Stimulated activated CD8-positive, alpha-beta memory T cell treated with anti-CD3 and anti-CD28 coated beads, Interleukin-4, amount 100 ng/mL, for 48 hours (primary cell): ENCODE data around the gene ARHGAP5.

Experiments used
- DNase-seq: peaks from one replicate; pipeline ENCODE4 v3.0.0-alpha.2; 2020

Gene ARHGAP5

GRCh38 chr14:32190673-32191072, 113.6 kb downstream of the ARHGAP5 start:
- DNase-seq: no peak

- no peak for DNase-seq
These were observed 115.7 kb downstream of the ARHGAP5 start for GRCh38 chr14:32192712-32193373.

- no peak for DNase-seq
These were observed 116.4 kb downstream of the ARHGAP5 start for GRCh38 chr14:32193532-32193931.

- no peak for DNase-seq
These were observed 118.5 kb downstream of the ARHGAP5 start for GRCh38 chr14:32195636-32196035.

- DNase-seq: no peak
These were observed 120.8 kb downstream of the ARHGAP5 start for GRCh38 chr14:32197919-32198318.

GRCh38 chr14:32200368-32201192, 123.5 kb downstream of the ARHGAP5 start:
- DNase-seq: no peak

GRCh38 chr14:32201193-32201815, 124.2 kb downstream of the ARHGAP5 start:
- DNase-seq: peak; percentile 86

GRCh38 chr14:32201816-32202490, 124.8 kb downstream of the ARHGAP5 start, which contains the start of gene RNU6-7:
RNU6-7 (plus strand) TSS chr14:32202045.
- DNase-seq: peak; percentile 47

GRCh38 chr14:32202491-32202997, 125.4 kb downstream of the ARHGAP5 start:
- DNase-seq: no peak

GRCh38 chr14:32202998-32203882, 126.1 kb downstream of the ARHGAP5 start, which contains the start of gene RNU6-8:
RNU6-8 (minus strand) TSS chr14:32203269.
- peak; percentile 88 for DNase-seq

GRCh38 chr14:32203928-32204357, 126.8 kb downstream of the ARHGAP5 start:
- no peak for DNase-seq

GRCh38 chr14:32205554-32205953, 128.4 kb downstream of the ARHGAP5 start:
- DNase-seq: no peak

- no peak for DNase-seq
These were observed 128.9 kb downstream of the ARHGAP5 start for GRCh38 chr14:32205984-32206383.

- no peak for DNase-seq
These were observed 129.4 kb downstream of the ARHGAP5 start for GRCh38 chr14:32206552-32206951.

GRCh38 chr14:32208490-32208889, 131.4 kb downstream of the ARHGAP5 start:
- DNase-seq: no peak
